NCI-H526 treated with DMSO at 0.1 percent for 48 hours (cell line): ENCODE measurements around the gene SLC17A5.
"Not testable (repeated sequence)": the region's sequence is repeated elsewhere in the genome, so short reads cannot be mapped to it uniquely, and the experiment has no call there.

Experiments used
- DNase-seq: peaks from one replicate; lab custom pipeline; 2025; lab: John Stamatoyannopoulos, UW

Gene SLC17A5

GRCh38 chr6:73613806-73614536 lies 39.8 kb downstream of the SLC17A5 start:
- DNase-seq, result no peak

DNA sequence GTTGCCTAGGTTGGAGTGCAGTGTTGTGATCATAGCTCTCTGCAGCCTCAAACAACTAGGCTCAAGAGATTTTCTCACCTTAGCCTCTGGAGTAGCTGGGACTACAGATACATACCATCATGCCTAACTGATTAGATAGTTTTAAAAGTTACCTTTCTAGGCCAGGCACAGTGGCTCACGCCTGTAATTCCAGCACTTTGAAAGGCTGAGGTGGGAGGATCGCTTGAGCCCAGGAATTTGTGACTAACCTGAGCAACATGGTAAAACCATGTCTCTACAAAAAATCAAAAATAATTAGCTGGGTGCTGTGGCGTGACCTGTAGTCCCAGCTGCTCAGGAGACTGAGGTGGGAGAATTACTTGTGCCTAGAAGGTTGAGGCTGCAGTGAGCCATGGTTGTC lies 41.2 kb downstream of the SLC17A5 start:
- no peak for DNase-seq

DNA sequence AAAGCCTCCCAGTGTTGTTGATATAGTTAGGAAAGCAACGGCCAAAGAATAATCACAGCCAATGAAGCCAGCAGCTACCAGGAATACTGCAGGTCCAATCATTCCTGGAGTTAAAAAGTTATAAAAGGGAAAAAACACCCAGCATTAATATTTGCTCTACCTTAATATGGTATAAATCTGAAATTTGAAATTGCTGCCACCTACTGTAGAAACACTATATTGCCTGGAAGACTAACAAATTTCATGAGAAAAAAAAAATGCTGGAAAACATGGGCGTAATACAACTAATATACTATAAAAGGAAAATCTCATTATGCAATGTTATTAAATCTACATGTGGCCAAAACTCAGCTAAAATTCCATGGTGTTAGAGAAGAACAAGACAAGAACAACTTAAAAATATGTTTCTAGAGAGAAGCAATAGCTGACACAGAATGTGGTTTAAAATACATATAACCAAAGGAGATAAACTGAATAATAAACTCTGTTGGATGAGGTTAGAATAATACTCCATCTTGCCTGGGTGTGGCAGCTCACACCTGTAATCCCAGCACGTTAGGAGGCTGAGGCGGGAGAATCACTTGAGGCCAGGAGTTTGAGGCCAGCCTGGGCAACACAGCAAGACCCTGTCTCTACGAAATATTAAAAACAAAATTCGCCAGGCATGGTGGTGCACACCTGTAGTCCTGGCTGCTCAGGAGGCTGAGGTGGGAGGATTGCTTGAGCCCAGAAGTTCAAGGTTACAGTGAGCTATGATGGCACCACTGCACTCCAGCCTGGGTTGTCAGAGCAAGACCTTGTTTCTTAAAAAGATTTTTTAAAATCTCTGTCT lies 43.1 kb downstream of the SLC17A5 start:
- peak; percentile 8 for DNase-seq

DNA sequence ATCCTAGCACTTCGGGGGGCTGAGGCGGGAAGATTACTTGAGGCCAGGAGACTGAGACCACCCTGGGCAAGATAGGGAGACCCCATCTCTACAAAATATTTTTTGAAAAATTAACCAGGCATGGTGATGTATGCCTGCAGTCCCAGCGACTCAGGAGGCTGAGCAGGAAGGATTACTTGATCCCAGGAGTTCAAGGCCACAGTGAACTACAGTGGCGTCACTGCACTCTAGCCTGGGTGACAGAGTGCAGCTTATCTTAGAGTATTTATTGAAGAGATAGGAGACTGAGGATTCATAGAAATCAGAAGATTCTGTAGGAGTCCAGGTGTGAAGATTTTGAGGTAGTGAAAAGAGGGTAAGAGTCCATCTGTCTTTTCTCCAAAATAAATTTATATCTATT lies 45.0 kb downstream of the SLC17A5 start:
- DNase-seq, result no peak

- no peak for DNase-seq
Measured at GRCh38 chr6:73606428-73606827, 47.4 kb downstream of the SLC17A5 start.

- DNase-seq, result no peak
Measured at GRCh38 chr6:73604461-73604860, 49.3 kb downstream of the SLC17A5 start.

DNA sequence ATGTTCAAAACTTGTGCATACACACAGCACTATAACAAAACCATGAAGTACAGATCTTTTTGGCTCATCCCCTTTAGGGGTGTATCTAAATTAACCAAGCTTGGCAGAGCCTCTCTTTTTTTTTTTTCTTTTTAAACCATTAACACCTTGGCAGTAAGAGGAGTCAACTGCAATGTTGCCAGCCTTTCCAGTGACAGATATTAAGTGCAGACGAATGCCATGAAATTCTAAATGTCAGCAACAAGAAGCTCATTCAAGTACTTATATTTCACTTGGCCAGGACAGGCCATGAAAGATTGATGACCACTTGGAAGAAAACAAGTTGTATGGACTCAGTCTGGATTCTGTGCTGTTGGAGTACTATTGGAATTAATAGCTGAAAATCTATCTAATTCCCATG lies 49.8 kb downstream of the SLC17A5 start:
- DNase-seq, result no peak

- no peak for DNase-seq
Measured at GRCh38 chr6:73586416-73586974, 67.3 kb downstream of the SLC17A5 start.

GRCh38 chr6:73585566-73586415 lies 68.0 kb downstream of the SLC17A5 start:
- DNase-seq, result no peak

DNA sequence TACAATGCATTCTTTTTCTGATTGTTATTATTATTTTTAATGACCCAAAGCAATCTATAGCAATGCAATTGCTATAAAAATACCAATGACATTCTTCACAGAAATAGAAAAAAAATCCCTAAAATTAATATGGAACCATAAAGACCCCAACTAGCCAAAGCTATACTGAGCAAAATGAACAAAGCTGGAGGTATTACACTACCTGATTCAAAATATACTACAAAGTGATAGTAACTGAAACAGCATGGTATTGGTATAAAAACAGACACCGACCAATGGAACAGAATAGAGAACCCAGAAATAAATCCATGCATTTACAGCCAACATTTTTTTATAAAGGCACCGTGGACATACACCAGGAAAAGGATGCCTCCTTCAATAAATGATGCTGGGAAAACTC lies 72.5 kb downstream of the SLC17A5 start:
- no peak for DNase-seq

- DNase-seq, result no peak
Measured at GRCh38 chr6:73580247-73581149, 73.3 kb downstream of the SLC17A5 start.

- DNase-seq, result no peak
Measured at GRCh38 chr6:73579851-73580246, 73.9 kb downstream of the SLC17A5 start.

- DNase-seq, result no peak
Measured at GRCh38 chr6:73579389-73579788, 74.4 kb downstream of the SLC17A5 start.

- no peak for DNase-seq
Measured at GRCh38 chr6:73577676-73578075, 76.1 kb downstream of the SLC17A5 start.

DNA sequence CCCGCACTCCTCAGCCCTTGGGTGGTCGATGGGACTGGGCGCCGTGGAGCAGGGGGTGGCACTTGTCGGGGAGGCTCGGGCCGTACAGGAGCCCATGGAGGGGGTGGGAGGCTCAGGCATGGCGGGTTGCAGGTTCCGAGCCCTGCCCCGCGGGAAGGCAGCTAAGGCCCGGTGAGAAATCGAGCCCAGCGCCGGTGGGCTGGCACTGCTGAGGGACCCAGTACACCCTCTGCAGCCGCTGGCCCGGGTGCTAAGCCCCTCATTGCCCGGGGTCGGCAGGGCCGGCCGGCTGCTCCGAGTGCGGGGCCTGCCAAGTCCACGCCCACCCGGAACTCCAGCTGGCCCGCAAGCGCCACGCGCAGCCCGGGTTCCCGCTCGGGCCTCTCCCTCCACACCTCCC lies 81.3 kb downstream of the SLC17A5 start:
- DNase-seq, result not testable (repeated sequence)

- not testable (repeated sequence) for DNase-seq
Measured at GRCh38 chr6:73571218-73572181, 82.3 kb downstream of the SLC17A5 start.

GRCh38 chr6:73569121-73569520 lies 84.7 kb downstream of the SLC17A5 start:
- DNase-seq, result no peak

- no peak for DNase-seq
Measured at GRCh38 chr6:73566954-73567591, 86.7 kb downstream of the SLC17A5 start.

GRCh38 chr6:73566486-73566871 lies 87.3 kb downstream of the SLC17A5 start:
- not testable (repeated sequence) for DNase-seq
